Fibroblast of gingiva (primary cell): ENCODE measurements around the gene C19orf47.

Experiments used
- DNase-seq: peaks from one replicate; pipeline ENCODE4 v3.0.0-alpha.2; 2011; ENCODE audit warnings: low read depth

Gene C19orf47, protein sequence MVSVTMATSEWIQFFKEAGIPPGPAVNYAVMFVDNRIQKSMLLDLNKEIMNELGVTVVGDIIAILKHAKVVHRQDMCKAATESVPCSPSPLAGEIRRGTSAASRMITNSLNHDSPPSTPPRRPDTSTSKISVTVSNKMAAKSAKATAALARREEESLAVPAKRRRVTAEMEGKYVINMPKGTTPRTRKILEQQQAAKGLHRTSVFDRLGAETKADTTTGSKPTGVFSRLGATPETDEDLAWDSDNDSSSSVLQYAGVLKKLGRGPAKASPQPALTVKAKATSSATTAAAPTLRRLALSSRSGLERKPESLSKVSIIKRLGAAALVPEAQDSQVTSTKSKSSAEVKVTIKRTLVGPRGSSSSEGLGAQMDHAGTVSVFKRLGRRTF

DNA sequence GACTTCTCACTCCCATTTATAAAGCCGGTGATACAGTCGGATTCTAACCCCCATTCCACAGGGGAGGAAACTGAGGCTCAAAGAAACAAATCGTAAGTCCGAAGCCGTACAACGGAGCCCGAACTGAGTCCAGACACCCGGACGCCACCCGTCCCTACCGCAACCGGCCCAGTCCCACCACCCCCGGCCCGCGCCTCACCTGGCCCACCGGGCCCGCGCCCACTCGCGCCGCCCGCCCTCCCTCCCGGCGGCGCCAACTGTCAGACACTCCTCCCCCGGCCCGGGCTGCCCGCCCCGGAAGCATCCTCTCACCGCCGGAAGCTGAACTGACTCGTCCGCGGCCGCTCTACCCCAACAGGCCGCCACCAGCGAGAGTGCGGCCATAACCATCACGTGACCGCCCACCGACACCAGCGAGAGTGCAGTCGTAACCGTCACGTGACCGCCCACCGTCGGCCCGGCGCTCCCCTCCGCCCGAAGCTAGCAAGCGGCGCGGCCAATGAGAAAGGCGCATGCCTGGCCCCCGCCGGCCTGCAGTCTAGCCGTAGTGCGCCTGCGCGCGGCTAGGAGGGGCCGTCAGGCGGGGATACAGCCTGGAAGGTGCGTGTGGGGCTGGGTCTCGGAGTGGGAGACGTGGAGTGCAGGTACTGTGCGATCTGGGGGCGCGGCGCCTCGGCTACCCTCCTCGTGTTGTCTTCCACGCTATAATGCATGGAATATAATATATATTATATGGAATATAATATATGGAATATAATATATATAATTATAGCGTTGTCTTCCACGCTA, at the start of gene C19orf47, which contains the start of gene PLD3:
Gene C19orf47, minus strand, starts transcription at position 273 of the 789 bp plus-strand sequence. CDS start 6,540 bp downstream, outside the sequence.
Gene PLD3, plus strand, starts transcription at position 571 of the 789 bp plus-strand sequence. CDS start 17,789 bp downstream, outside the sequence.
- DNase-seq: peak; percentile 99

DNA sequence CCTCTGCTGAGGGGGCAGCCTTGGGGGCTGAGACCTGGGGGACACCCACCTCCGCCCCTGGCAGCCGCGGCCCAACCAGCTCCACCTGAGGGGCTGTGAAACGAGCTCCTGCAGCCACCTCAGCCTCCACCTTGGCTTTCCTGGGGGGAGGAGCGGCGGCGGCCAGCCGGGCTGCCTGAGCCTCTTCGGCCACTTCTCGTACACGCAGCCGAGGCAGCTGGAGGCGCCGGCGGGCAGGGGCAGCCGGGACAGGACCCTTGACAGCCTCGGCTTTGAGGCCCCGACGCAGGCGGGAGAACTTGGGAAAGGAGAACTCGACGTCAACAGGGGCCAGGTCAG, 49.3 kb upstream of the C19orf47 start:
- no peak for DNase-seq

DNA sequence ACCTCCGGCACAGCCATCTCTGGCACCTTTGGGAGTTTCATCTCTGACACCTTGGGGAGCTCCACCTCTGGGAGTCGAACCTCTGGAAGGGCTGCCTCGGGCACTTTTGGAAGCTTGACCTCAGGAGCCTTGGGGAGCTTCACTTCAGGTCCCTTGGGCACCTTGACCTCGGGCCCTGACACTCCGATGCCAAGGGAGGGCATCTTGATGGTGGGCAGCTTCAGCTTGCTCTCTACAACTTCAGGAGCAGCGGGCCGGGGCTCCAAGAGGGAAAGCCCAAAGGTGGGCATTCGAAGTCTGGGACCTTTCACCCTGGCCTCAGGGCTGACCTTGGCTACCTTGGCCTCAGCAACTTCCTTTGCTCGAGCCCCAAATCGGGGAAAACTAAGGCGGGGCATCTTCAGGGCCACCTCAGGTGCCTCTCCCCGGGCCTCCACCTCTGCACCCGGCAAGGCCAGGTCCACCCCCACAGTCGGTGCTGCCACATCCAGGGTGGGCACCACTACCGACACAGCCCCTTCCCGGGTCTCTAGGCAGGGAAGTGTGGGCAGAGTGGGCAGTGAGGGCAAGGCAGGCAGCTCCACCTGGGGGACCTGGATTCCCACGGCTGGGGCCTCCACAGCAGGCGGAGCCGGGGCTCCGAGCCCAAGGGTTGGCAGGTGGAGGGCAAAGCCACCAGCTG, 48.8 kb upstream of the C19orf47 start:
- no peak for DNase-seq

DNA sequence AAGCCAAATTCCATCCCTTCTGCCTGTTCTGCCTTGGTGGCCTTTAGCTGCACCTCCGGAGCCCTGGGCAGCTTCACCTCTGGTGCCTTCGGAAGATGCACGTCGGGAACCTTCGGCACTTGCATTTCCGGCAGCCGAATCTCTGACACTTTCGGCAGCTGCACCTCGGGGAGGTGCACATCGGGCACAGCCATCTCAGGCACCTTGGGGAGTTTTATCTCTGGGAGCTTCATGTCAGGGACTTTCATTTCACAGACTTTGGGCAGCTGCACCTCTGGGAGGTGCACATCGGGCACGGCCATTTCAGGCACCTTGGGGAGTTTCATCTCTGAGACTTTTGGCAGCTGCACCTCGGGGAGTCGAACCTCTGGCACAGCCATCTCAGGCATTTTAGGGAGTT, 47.8 kb upstream of the C19orf47 start:
- no peak for DNase-seq

DNA sequence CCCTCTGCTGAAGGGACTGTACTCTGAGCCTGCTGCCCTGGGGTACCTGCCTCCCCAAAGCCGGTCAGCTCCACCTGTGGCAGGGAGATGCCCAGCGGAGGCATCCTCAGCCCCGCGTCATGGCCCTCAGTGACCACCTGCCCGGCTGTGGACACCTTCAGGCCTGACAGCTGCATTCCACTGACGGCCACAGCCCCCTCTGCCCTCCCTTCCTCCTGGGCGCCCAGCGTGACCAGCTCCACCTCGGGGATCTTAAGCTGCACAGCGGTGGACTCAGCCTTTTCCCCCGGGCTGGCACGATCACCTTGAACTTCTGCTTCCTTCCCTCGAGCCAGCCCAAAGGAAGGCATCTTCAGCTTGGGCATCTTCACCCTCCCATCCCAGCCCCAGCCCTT, 46.6 kb upstream of the C19orf47 start:
- no peak for DNase-seq

DNA sequence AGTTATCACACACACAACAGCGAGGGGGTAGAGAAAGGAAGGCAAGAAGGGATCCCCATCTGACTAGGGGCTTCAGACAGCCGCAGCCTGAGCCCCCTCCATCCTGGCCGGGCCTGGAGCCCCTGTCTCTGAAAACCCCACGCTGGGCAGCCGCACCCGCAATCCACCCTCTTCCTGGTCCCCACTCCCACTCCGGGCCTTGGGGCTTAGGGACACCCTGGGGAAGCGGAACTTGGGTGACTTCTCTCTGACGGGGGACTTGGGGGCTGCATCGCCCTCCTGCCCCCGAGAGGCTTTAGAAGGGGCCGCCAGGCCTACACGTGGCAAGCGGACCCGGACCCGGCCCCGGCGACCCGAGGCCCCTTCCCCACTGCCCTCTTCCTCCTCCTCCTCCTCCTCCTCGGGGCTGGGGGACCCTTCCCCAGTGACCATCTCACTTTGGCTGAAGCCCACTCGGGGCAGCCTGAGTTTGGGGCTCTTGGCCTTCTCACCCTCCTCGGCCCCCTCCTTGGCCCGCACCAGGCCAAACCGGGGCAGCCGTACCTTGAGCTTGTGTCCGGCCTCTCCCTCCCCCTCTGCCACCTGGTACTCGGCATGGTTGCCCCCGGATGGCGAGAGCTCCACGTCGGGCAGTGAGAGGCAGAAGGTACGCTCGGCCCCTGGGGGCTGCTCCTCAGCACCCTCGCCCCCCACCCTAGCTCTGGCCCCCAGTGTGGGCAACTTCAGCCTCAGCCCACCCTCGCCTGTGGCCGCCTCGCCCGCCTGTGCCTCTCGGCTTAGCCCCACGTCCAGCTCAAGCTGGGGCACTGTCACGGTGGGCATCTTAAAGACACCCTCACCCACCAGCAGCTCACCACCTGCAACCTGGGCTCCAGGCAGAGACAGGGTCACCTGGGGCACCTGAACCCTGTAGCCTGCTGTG, 46.0 kb upstream of the C19orf47 start:
- DNase-seq: no peak

DNA sequence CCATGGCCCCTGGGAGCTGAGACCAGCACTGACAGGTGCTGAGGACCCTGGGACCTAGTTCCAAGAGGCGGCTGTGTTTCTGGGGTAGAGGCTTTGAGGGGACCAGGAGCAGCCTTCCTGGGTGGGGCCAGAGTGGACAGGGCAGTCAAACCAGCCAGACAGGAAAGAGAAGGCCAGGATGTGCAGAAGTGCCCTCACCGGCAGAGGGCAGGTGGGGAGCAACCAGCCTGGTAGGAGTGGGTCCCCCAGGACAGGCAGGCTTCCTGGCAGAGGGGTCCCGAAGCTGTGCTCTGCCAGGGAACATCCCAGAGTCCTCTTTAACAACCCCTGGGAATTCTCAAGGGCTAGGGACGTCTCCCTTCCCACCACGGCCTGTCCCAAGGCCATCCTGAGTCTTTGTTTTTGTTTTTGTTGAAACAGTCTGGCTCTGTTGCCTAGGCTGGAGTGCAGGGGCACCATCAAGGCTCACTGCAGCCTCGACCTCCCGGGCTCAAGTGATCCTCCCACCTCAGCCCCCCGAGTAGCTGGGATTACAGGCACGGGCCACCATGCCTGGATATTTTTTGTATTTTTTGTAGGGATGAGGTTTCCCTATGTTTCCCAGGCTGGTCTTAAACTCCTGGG, 44.8 kb upstream of the C19orf47 start:
- DNase-seq: no peak

DNA sequence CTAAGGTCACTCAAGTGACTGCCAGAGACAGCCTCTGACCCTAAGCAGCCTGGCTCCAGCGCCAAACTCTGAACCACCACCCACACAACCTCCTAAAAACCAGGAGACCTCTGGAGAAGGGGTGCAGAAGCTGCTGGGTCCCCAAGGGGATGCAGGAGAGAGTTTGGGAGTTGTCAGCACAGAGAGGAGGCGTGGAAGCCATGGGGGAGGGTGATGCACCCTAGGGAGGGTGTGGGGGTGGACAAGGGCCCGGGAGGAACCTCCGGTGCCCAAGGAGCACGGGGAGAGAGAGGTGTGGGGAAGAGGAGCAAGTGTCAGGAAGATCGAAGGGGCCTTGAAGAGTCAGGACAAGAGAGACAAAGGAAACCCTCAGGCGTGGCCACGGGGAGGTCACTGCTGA, 43.9 kb upstream of the C19orf47 start:
- no peak for DNase-seq

DNA sequence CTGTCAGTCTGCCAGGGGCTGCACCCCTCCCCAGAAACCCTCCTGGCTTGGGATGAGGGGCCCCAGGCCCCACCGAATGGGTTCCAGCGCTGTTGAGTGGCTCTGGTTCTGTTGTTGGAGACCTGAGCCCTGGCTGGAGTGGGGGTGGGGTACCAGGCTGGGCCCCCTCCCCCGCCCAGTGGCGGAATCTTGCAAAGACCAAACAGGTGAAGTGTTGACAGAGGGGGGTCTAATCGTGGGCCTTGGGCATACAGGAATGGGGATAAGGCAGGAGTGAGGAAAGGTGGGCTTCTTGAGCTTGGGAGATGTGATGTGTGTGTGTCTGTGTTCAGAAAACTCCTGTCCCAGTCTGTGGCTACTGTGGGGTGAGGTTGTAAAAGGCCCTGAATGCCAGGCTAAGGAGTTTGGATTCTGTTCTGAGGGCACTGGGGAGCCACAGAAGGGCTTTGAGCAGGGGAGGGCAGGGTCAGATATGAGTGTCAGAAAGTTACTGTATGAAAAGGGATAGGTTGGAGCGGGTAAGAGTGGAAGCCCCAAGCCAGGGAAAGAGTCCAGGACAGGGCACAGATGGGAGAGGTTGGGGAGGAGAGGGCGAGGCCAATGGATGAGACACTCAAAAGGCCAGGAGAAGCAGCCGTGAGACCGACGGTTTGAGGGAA, 42.0 kb upstream of the C19orf47 start, which contains the start of gene HIPK4:
Gene HIPK4, minus strand, starts transcription at position 98 of the 659 bp plus-strand sequence. CDS start 279 bp downstream, outside the sequence.
- DNase-seq: no peak

DNA sequence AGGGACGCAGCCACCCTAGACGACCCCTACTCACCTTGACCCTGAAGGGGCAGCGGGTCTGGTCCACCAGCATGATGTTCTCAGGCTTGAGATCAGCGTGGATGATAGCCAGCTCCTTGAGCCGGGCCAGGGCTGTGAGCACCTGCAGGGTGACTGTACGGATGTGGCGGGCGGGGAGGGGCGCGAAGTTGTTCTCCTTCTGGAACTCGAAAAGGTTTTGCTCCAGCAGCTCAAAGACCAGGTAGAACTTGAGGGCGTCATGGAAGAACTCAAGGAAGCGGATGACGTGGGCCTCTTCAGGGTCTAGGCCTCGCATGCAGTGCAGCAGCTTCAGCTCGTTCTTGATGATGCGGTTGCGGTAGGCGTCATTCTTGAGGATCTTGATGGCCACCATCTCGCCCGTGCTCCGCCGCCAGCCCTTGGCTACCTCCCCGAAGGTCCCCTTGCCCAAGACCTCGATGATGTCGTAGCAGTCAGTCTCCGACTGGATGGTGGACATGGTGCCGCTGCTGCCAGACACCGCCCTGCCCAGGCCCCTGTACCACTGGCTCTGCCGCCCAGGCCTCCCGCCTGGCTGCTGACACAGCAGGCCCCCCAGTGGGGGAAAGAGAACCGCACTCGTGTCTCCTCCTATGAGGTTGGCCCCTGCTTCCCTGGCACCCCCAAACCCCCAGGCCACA, 41.3 kb upstream of the C19orf47 start:
- DNase-seq: no peak

DNA sequence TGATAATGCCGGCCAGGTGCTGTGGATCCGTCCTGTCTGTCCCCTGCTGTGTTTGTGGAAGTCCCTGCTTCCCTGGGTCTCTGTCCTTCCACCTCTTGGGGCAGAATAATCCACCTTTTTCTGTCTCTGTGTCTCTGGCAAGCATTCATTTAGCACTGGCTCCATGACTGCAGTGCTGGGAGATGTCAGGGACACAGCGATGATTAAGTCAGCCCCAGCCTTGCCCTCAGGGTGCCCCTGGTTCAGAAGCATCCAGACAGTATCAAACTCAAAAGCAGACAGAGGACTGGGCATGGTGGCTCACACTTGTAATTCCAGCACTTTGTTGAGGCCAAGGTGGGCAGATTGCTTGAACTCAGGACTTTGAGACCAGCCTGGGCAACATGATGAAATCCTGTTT, 40.3 kb upstream of the C19orf47 start:
- no peak for DNase-seq

DNA sequence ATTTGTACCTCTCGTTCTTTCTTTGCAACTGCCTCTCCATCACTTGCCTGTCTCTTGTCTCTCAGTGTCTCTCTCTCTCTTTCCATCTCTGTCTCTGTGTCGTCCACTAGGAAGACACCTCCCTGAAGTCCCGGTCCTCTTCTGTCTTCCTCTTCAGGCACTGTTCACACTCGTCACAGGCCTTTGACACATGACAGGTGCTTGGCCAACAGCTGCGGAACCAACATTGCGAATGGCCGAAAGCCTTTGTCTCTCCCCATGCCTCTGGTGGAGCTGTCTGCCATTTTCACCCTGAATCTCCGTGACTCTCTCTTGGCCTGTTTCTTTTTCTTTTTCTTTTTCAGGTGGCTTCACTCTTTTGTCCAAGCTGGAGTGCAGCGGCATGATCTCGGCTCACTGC, 39.0 kb upstream of the C19orf47 start:
- DNase-seq: no peak

DNA sequence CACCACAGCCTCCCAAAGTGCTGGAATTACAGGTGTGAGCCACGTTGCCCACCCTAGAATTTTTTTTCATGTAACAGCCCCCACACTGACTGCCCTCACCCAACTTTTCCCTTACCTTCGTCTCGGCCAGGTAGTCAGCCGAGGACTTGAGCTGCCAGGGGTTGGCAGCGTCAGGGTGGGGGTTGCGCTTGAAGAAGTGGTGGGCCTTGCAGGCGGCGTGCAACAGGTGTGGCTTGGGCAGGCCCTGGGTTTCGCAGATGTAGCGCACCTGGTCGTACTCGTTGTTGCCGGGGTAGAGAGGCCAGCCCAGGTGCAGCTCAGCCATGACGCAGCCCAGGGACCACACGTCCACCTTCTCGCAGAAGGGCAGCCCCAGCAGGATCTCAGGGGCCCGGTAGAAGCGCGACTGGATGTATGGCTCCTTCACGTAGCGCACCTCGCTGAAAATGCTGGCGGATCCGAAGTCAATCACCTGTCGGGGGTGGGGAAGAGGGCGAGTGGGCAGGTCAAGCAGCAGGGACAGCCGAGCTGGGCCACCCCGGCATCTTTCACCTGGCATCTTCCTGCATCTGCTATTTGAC, 35.6 kb upstream of the C19orf47 start:
- DNase-seq: no peak

DNA sequence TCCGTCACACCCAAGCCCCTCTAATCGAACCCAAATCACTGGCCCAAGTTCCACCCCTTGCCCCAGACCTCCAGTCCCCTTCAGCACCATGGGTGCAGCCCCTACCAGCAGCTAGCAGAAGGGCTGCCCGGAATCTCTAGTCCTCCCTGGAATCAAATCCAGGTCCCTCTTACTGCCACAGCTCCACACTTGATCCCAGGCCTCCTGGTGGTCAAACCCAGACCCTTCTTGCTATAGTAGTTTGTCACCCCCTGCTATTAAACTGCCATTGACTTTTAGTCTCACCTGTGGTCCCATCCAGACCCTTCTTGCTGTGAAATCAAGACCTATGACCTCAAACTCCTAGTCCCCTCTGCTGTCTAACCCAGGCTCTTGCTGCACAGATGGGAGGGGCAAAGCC, 33.1 kb upstream of the C19orf47 start:
- no peak for DNase-seq

DNA sequence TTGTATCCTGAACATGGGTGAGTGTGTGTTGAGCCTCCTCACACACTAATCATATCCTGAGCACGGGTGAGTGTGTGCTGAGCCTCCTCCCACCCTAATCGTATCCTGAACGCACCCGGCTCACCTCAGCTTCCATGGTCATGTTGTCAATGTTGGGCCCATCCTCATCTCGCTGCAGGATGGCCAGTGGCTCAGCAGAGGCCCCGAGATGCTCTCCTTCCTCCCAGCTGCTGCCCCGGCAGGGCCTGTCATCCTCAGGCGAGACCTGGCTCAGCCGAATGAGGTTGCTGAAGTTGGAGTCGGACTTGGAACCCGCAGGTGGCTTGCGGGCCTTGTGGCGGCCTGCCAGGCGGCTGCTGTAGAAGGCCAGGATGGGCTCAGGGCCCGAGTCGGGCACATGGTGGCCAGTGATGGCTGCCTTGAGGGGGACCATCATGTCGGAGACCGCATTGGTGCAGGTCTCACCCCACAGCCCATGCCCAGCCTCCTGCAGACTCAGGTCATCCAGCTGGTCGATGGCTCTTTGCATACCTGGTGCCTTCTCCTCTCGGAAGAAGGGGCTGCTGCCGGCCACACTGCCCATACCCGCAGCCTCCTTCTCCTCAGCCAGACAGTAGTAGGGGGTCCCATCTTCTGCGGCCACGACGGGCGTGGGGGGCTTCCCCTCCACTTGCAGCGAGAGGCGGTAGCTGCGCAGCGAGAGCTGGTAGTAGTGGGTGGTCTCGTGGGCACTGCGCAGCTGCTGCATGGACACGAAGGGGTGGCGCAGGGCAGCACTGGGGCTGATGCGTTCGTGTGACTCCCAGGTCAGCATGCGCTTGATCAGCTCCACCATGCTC, 32.2 kb upstream of the C19orf47 start:
- no peak for DNase-seq

DNA sequence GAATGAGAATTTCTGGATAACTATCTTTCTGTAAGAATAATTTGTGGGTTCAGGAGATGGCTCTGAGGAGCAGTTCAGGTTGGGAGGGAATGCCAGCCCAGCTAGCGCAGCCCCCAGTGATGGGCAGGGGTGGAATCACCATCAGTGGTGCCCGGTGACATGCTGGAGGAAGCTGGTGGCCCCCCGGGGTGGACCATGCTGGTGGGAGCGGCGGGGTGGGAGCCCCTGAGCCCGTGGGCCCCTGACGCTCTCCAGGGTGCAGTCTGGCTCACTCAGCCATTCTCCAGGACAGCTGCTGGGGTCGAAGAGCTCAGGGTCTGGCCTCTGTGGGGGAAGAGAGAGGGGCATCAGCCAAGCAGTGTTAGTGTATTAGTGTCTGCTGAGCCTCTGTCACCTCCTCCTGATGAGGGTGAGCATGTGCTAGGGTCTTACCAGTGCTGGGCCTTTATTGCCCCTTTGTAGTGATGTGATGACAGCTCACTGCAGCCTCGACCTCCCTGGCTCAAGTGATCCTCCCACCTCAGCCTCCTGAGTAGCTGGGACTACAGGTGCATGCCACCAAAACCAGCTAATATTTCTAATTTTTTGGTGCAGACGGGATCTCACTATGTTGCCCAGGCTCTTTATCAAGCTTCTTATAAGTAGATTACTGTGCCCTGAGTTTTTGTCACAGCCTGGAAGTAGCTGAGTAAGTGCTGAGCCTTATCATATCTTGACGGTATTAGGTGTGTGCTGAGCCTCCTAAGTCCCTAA, 31.4 kb upstream of the C19orf47 start:
- no peak for DNase-seq

DNA sequence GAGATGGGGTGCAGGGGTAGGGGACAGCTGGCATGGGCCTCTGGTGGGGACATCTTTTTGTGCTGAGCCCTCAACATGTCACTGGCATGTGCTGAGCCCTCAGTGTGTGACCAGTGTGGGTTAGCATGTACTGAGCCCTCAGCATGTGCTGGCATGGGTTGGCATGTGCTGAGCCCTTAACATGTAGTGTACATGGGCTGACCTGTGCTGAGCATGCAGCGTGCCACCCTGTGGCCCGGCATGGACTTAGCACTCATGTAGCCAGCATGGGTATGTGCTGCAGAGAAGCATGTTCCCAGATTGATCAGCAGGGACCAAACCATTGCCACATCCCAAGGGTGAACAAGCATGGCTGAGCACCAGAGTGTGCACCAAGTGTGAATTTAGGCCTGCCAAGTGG, 30.3 kb upstream of the C19orf47 start:
- no peak for DNase-seq

DNA sequence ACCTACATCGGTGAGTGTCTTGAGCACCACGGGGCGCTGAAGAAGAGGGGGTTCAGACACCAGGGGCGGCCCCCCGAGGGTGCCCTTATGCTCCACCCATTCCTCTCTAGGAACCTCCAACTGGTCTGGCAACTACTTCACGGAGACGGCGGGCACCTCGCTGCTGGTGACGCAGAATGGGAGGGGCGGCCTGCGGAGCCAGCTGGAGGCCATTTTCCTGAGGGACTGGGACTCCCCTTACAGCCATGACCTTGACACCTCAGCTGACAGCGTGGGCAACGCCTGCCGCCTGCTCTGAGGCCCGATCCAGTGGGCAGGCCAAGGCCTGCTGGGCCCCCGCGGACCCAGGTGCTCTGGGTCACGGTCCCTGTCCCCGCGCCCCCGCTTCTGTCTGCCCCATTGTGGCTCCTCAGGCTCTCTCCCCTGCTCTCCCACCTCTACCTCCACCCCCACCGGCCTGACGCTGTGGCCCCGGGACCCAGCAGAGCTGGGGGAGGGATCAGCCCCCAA, 29.7 kb upstream of the C19orf47 start:
- no peak for DNase-seq
